Karpas-422 (cell line): ENCODE measurements around the gene ASCL4. TPM values are rescaled to one million over a fixed set of nuclear protein-coding genes. Genes with fewer than 3 reads are reported as not detected.

Experiments
- DNase-seq: peaks from one replicate; pipeline ENCODE4 v3.0.0-alpha.2; 2015
- H2AFZ ChIP-seq: fragments of 200-600 bp; sonication (generic); 2 replicates; pipeline ENCODE4 v1.6.1; 2014; ENCODE audit warnings: antibody characterized with exemption, low read length, mixed read lengths
- H3K27ac ChIP-seq: fragments of 200-600 bp; sonication (generic); 2 replicates; pipeline ENCODE4 v1.5.1; 2014; ENCODE audit warnings: mild to moderate bottlenecking, low read length, moderate library complexity
- H3K27me3 ChIP-seq: fragments of 200-600 bp; sonication (generic); 2 replicates; pipeline ENCODE4 v1.6.1; 2014; ENCODE audit warnings: low read length, mixed read lengths
- H3K36me3 ChIP-seq: fragments of 200-600 bp; sonication (generic); 2 replicates; pipeline ENCODE4 v1.6.1; 2014; ENCODE audit warnings: low read length, mixed read lengths; ENCODE audit not compliant: insufficient read depth
- H3K4me1 ChIP-seq: fragments of 200-600 bp; sonication (generic); 2 replicates; pipeline ENCODE4 v1.6.1; 2014; ENCODE audit warnings: mild to moderate bottlenecking, low read length, mixed read lengths
- H3K4me2 ChIP-seq: fragments of 200-600 bp; sonication (generic); 2 replicates; pipeline ENCODE4 v1.6.1; 2014; ENCODE audit warnings: low read length, low read depth, mild to moderate bottlenecking; ENCODE audit not compliant: poor library complexity, severe bottlenecking
- H3K4me3 ChIP-seq: fragments of 200-600 bp; sonication (generic); 2 replicates; pipeline ENCODE4 v1.5.1; 2014; ENCODE audit warnings: mild to moderate bottlenecking, antibody characterized with exemption, low read length, mixed read lengths
- H3K79me2 ChIP-seq: fragments of 200-600 bp; sonication (generic); 2 replicates; pipeline ENCODE4 v1.6.1; 2014; ENCODE audit warnings: mild to moderate bottlenecking, low read length, mixed read lengths
- H3K9ac ChIP-seq: fragments of 200-600 bp; sonication (generic); 2 replicates; pipeline ENCODE4 v1.6.0; 2014; ENCODE audit warnings: low read length
- H3K9me2 ChIP-seq: fragments of 200-600 bp; sonication (generic), shearing (Covaris generic); replicated peaks from 2 replicates; pipeline ENCODE4 v1.6.0; 2014; ENCODE audit warnings: mild to moderate bottlenecking, low read length, moderate library complexity; ENCODE audit not compliant: insufficient read depth
- H3K9me3 ChIP-seq: fragments of 300-700, 200-600 bp; sonication (generic); 2 replicates; pipeline ENCODE4 v1.6.1; 2014; ENCODE audit warnings: low read length, mixed read lengths
- H4K20me1 ChIP-seq: fragments of 200-600 bp; sonication (generic); 2 replicates; pipeline ENCODE4 v1.6.1; 2014; ENCODE audit warnings: mild to moderate bottlenecking, antibody characterized with exemption, low read length, low read depth; ENCODE audit not compliant: insufficient read depth
- total RNA-seq: library from RNA; depleted of rRNA; stranded (reverse); fragments of >200 nt; shearing (Covaris generic); gene quantifications from 2 replicates; pipeline ENCODE4 v1.2.3, GENCODE V29; 2014; ENCODE audit warnings: low replicate concordance

The ASCL4 gene
- total RNA-seq, 1 experiment from 2014 or later, result not detected

- no peak overlapping the region for H3K4me2 ChIP-seq
- no peaks in the 10 kb centered on the region for H3K9me2 ChIP-seq
- DNase-seq, result peak; percentile 79
- no peak overlapping the region for H3K9ac ChIP-seq
- H3K79me2 ChIP-seq, result peaks cover 18% of the 10 kb centered on the region
- H3K27me3 ChIP-seq, result no peaks in the 10 kb centered on the region
- 0 out of 2 replicates have a peak, but pooled peaks cover 3% of the 10 kb centered on the region for H4K20me1 ChIP-seq
- peaks cover 78% of the 10 kb centered on the region for H3K36me3 ChIP-seq
- H2AFZ ChIP-seq, result no peak overlapping the region
- no peak overlapping the region for H3K4me3 ChIP-seq
- H3K9me3 ChIP-seq, result no peaks in the 10 kb centered on the region
- H3K27ac ChIP-seq, result no peak overlapping the region
- peaks cover 19% of the 10 kb centered on the region for H3K4me1 ChIP-seq
Measured at GRCh38 chr12:107736914-107737313, 37.6 kb upstream of the ASCL4 start.

GRCh38 chr12:107748472-107748871 is 26.0 kb upstream of the ASCL4 start:
- Histone ChIP-seq H3K36me3 (peaks cover 57% of the 10 kb centered on the region), H3K4me1 (no peaks in the 10 kb centered on the region), H4K20me1 (no peaks in the 10 kb centered on the region), H3K79me2 (peaks cover 52% of the 10 kb centered on the region), H2AFZ (no peak overlapping the region), H3K4me3 (no peak overlapping the region), H3K9me2 (no peaks in the 10 kb centered on the region), H3K9me3 (no peaks in the 10 kb centered on the region), H3K27me3 (no peaks in the 10 kb centered on the region), H3K4me2 (no peak overlapping the region), H3K9ac (no peak overlapping the region), H3K27ac (no peak overlapping the region)
- DNase-seq, result no peak

GRCh38 chr12:107749083-107749482 is 25.4 kb upstream of the ASCL4 start:
- Histone ChIP-seq H3K79me2 (peaks cover 55% of the 10 kb centered on the region), H3K9me3 (no peaks in the 10 kb centered on the region)

GRCh38 chr12:107759410-107759809 is 15.1 kb upstream of the ASCL4 start:
- no peaks in the 10 kb centered on the region for H3K27me3 ChIP-seq
- peaks cover 10% of the 10 kb centered on the region for H4K20me1 ChIP-seq
- H3K9ac ChIP-seq, result peak overlapping the region; percentile 96
- DNase-seq, result peak; percentile 63
- H3K4me2 ChIP-seq, result peak overlapping the region; percentile 80
- H3K36me3 ChIP-seq, result peaks cover 37% of the 10 kb centered on the region
- peaks cover 32% of the 10 kb centered on the region for H3K4me1 ChIP-seq
- no peak overlapping the region for H3K27ac ChIP-seq
- no peaks in the 10 kb centered on the region for H3K9me2 ChIP-seq
- peaks cover 3% of the 10 kb centered on the region; the same call in 1 of the 2 replicates for H3K9me3 ChIP-seq
- H3K4me3 ChIP-seq, result peak overlapping the region; percentile 76
- peaks cover 50% of the 10 kb centered on the region for H3K79me2 ChIP-seq
- no peak overlapping the region for H2AFZ ChIP-seq

More at GRCh38 chr12:107749083-107749482, 25.4 kb upstream of the ASCL4 start:
- Histone ChIP-seq H2AFZ (no peak overlapping the region), H3K9ac (no peak overlapping the region), H3K27me3 (no peaks in the 10 kb centered on the region), H3K4me2 (no peak overlapping the region), H4K20me1 (no peaks in the 10 kb centered on the region), H3K4me1 (no peaks in the 10 kb centered on the region), H3K9me2 (no peaks in the 10 kb centered on the region), H3K4me3 (no peak overlapping the region), H3K27ac (no peak overlapping the region), H3K36me3 (peaks cover 59% of the 10 kb centered on the region)
- no peak for DNase-seq

- DNase-seq, result peak; percentile 67
- Histone ChIP-seq H3K79me2 (peaks cover 46% of the 10 kb centered on the region), H3K9ac (peak overlapping the region; percentile 96), H3K4me3 (peak overlapping the region; percentile 76), H2AFZ (no peak overlapping the region), H3K4me2 (peak overlapping the region; percentile 80), H3K4me1 (peaks cover 32% of the 10 kb centered on the region), H3K27ac (no peak overlapping the region; the same call in 1 of the 2 replicates), H3K9me2 (no peaks in the 10 kb centered on the region), H3K36me3 (peaks cover 29% of the 10 kb centered on the region), H3K27me3 (no peaks in the 10 kb centered on the region), H4K20me1 (peaks cover 10% of the 10 kb centered on the region), H3K9me3 (peaks cover 3% of the 10 kb centered on the region; the same call in 1 of the 2 replicates)
Measured at GRCh38 chr12:107760207-107760808, 14.2 kb upstream of the ASCL4 start.

GRCh38 chr12:107760809-107761501 is 13.5 kb upstream of the ASCL4 start, which contains the start of gene PRDM4:
Gene PRDM4 (minus strand): TSS chr12:107761137. CDS start chr12:107760515, 622 bp downstream.
- peaks cover 32% of the 10 kb centered on the region for H3K4me1 ChIP-seq
- H3K79me2 ChIP-seq, result peaks cover 46% of the 10 kb centered on the region
- peak within 1 kb of the TSS; percentile 76 for H3K4me3 ChIP-seq
- no peaks in the 10 kb centered on the region for H3K9me2 ChIP-seq
- peaks cover 10% of the 10 kb centered on the region for H4K20me1 ChIP-seq
- H3K36me3 ChIP-seq, result peaks cover 28% of the 10 kb centered on the region
- peak within 1 kb of the TSS; percentile 96 for H3K9ac ChIP-seq
- H3K4me2 ChIP-seq, result peak within 1 kb of the TSS; percentile 90
- H3K27ac ChIP-seq, result no peak within 1 kb of the TSS; the same call in 1 of the 2 replicates
- H2AFZ ChIP-seq, result peak within 1 kb of the TSS; percentile 100
- H3K9me3 ChIP-seq, result peaks cover 3% of the 10 kb centered on the region; the same call in 1 of the 2 replicates
- no peaks in the 10 kb centered on the region for H3K27me3 ChIP-seq
- peak; percentile 98 for DNase-seq

GRCh38 chr12:107761502-107761904 is 13.0 kb upstream of the ASCL4 start:
- Histone ChIP-seq H3K27me3 (no peaks in the 10 kb centered on the region), H3K9ac (peak overlapping the region; percentile 96), H3K9me2 (no peaks in the 10 kb centered on the region), H2AFZ (peak overlapping the region; percentile 100), H3K27ac (no peak overlapping the region), H4K20me1 (peaks cover 10% of the 10 kb centered on the region), H3K9me3 (peaks cover 3% of the 10 kb centered on the region; the same call in 1 of the 2 replicates), H3K79me2 (peaks cover 41% of the 10 kb centered on the region), H3K4me3 (peak overlapping the region; percentile 76), H3K4me2 (peak overlapping the region; percentile 90), H3K4me1 (peaks cover 32% of the 10 kb centered on the region), H3K36me3 (peaks cover 23% of the 10 kb centered on the region)
- peak; percentile 60 for DNase-seq

- H3K27me3 ChIP-seq, result no peaks in the 10 kb centered on the region
- no peak overlapping the region for H3K27ac ChIP-seq
- H3K79me2 ChIP-seq, result peaks cover 27% of the 10 kb centered on the region
- peaks cover 28% of the 10 kb centered on the region for H3K4me1 ChIP-seq
- H4K20me1 ChIP-seq, result peaks cover 10% of the 10 kb centered on the region
- no peak for DNase-seq
- H3K9ac ChIP-seq, result no peak overlapping the region
- peaks cover 11% of the 10 kb centered on the region; the same call in 1 of the 2 replicates for H3K36me3 ChIP-seq
- no peaks in the 10 kb centered on the region for H3K9me2 ChIP-seq
- H3K4me2 ChIP-seq, result no peak overlapping the region
- no peak overlapping the region for H2AFZ ChIP-seq
- H3K9me3 ChIP-seq, result peaks cover 3% of the 10 kb centered on the region; the same call in 1 of the 2 replicates
- H3K4me3 ChIP-seq, result no peak overlapping the region
Measured at GRCh38 chr12:107762874-107763273, 11.6 kb upstream of the ASCL4 start.
